H9 (cell line): ENCODE measurements around the gene SEC14L5. TPM values are rescaled to one million over a fixed set of nuclear protein-coding genes. Genes with fewer than 3 reads are reported as not detected.

Experiments used
- DNase-seq: peaks from one replicate; pipeline ENCODE4 v3.0.0-alpha.2; 2017
- H2AFZ ChIP-seq: one replicate; pipeline ENCODE4 v1.6.1; 2013; ENCODE audit warnings: mild to moderate bottlenecking, low read length, control low read depth, moderate library complexity
- H2AK5ac ChIP-seq: 2 replicates; pipeline ENCODE4 v1.6.1; 2013; ENCODE audit warnings: low read length, control low read depth, mixed read lengths; ENCODE audit not compliant: insufficient read length
- H2BK120ac ChIP-seq: one replicate; pipeline ENCODE4 v1.6.1; 2013; ENCODE audit warnings: low read depth, mild to moderate bottlenecking, low read length, control low read depth, inconsistent platforms; ENCODE audit not compliant: poor library complexity, severe bottlenecking
- H2BK12ac ChIP-seq: 2 replicates; pipeline ENCODE4 v1.6.1; 2013; ENCODE audit warnings: low read length, control low read depth, mixed read lengths, low read depth; ENCODE audit not compliant: insufficient read length
- H2BK15ac ChIP-seq: 2 replicates; pipeline ENCODE4 v1.6.1; 2013; ENCODE audit warnings: low read depth, low read length, control low read depth
- H2BK20ac ChIP-seq: one replicate; pipeline ENCODE4 v1.6.1; 2013; ENCODE audit warnings: low read depth, mild to moderate bottlenecking, low read length, control low read depth, inconsistent platforms; ENCODE audit not compliant: poor library complexity, severe bottlenecking
- H2BK5ac ChIP-seq: 2 replicates; pipeline ENCODE4 v1.6.1; 2013; ENCODE audit warnings: low read length, control low read depth, mixed read lengths; ENCODE audit not compliant: insufficient read length
- H3K14ac ChIP-seq: 2 replicates; pipeline ENCODE4 v1.6.1; 2013; ENCODE audit warnings: low read length, control low read depth; ENCODE audit not compliant: insufficient read depth
- H3K18ac ChIP-seq: 2 replicates; pipeline ENCODE4 v1.6.1; 2013; ENCODE audit warnings: low read depth, mild to moderate bottlenecking, mixed read lengths, low read length, control low read depth; ENCODE audit not compliant: insufficient read length
- H3K23ac ChIP-seq: 2 replicates; pipeline ENCODE4 v1.6.1; 2013; ENCODE audit warnings: low read length, control low read depth, mixed read lengths, low read depth; ENCODE audit not compliant: insufficient read length
- H3K23me2 ChIP-seq: 2 replicates; pipeline ENCODE4 v1.6.1; 2013; ENCODE audit warnings: low read depth, mild to moderate bottlenecking, mixed read lengths, low read length, control low read depth; ENCODE audit not compliant: insufficient read length, poor library complexity, severe bottlenecking
- H3K27ac ChIP-seq: 2 replicates; pipeline ENCODE4 v1.5.1; 2013; ENCODE audit warnings: low read length, control low read depth, mixed read lengths, low read depth; ENCODE audit not compliant: insufficient read length
- H3K27me3 ChIP-seq: 2 replicates; pipeline ENCODE4 v1.6.1; 2013; ENCODE audit warnings: low read length, control low read depth, inconsistent platforms; ENCODE audit not compliant: insufficient read depth
- H3K4ac ChIP-seq: 2 replicates; pipeline ENCODE4 v1.6.1; 2013; ENCODE audit warnings: low read depth, mild to moderate bottlenecking, control low read depth, inconsistent platforms, low read length, moderate library complexity
- H3K4me1 ChIP-seq: 2 replicates; pipeline ENCODE4 v1.6.1; 2013; ENCODE audit warnings: low read length, control low read depth, inconsistent platforms; ENCODE audit not compliant: insufficient read depth
- H3K4me2 ChIP-seq: 2 replicates; pipeline ENCODE4 v1.6.1; 2013; ENCODE audit warnings: low read length, control low read depth, mixed read lengths; ENCODE audit not compliant: insufficient read length, insufficient read depth
- H3K56ac ChIP-seq: 2 replicates; pipeline ENCODE4 v1.6.1; 2013; ENCODE audit warnings: low read depth, mild to moderate bottlenecking, mixed read lengths, low read length, control low read depth; ENCODE audit not compliant: insufficient read length
- H3K79me1 ChIP-seq: 2 replicates; pipeline ENCODE4 v1.6.1; 2013; ENCODE audit warnings: low read depth, mild to moderate bottlenecking, moderate library complexity, low read length, control low read depth, inconsistent platforms; ENCODE audit not compliant: insufficient read depth, poor library complexity, severe bottlenecking
- H3K79me2 ChIP-seq: 2 replicates; pipeline ENCODE4 v1.6.1; 2013; ENCODE audit warnings: low read length, control low read depth, inconsistent platforms; ENCODE audit not compliant: insufficient read depth
- H3K9ac ChIP-seq: 2 replicates; pipeline ENCODE4 v1.6.1; 2013; ENCODE audit warnings: low read length, control low read depth, mixed read lengths; ENCODE audit not compliant: insufficient read length; ENCODE audit errors: extremely low read depth
- H3K9me3 ChIP-seq: one replicate; pipeline ENCODE4 v1.6.1; 2013; ENCODE audit warnings: low read depth, low read length, inconsistent platforms; ENCODE audit not compliant: control insufficient read depth
- H3T11ph ChIP-seq: one replicate; pipeline ENCODE4 v1.6.1; 2013; ENCODE audit warnings: mild to moderate bottlenecking, low read length, control low read depth, inconsistent platforms
- H4K20me1 ChIP-seq: one replicate; pipeline ENCODE4 v1.6.1; 2013; ENCODE audit not compliant: control insufficient read depth, insufficient read length, insufficient read depth
- H4K5ac ChIP-seq: 2 replicates; pipeline ENCODE4 v1.6.1; 2013; ENCODE audit warnings: low read depth, mild to moderate bottlenecking, mixed read lengths, low read length, control low read depth; ENCODE audit not compliant: insufficient read length
- H4K8ac ChIP-seq: replicated peaks from 2 replicates; pipeline ENCODE4 v1.6.1; 2013; ENCODE audit warnings: low read length, control low read depth, mixed read lengths, low read depth; ENCODE audit not compliant: insufficient read length
- H4K91ac ChIP-seq: 2 replicates; pipeline ENCODE4 v1.6.1; 2013; ENCODE audit warnings: low read depth, mild to moderate bottlenecking, moderate library complexity, mixed read lengths, low read length, control low read depth; ENCODE audit not compliant: insufficient read length
- H3K27ac Mint-ChIP-seq, 3 experiments: 2 replicates in 2 of 3; 3 replicates in 1 of 3; pipeline ENCODE4 v1.8.0; 2020 to 2021; ENCODE audit warnings: mixed read lengths in 3 of 3, mild to moderate bottlenecking in 1 of 3, moderate library complexity in 1 of 3
- H3K27me3 Mint-ChIP-seq: 2 replicates; pipeline ENCODE4 v1.8.0; 2021; ENCODE audit warnings: low read depth, mild to moderate bottlenecking, moderate library complexity, mixed read lengths
- H3K36me3 Mint-ChIP-seq, 3 experiments: 2 replicates in 2 of 3; 3 replicates in 1 of 3; pipeline ENCODE4 v1.8.0; 2020 to 2021; ENCODE audit warnings: low read depth in 3 of 3, mixed read lengths in 3 of 3; ENCODE audit not compliant: insufficient read depth in 1 of 3
- H3K4me1 Mint-ChIP-seq, 2 experiments: 2 replicates each; pipeline ENCODE4 v1.8.0; 2020; ENCODE audit warnings: mixed read lengths in 2 of 2
- H3K4me3 Mint-ChIP-seq, 2 experiments: 2 replicates in 1 of 2; 3 replicates in 1 of 2; pipeline ENCODE4 v1.8.0; 2020 to 2021; ENCODE audit warnings: mild to moderate bottlenecking in 2 of 2, mixed read lengths in 2 of 2, moderate library complexity in 1 of 2
- H3K9me3 Mint-ChIP-seq, 2 experiments: 2 replicates in 1 of 2; 3 replicates in 1 of 2; pipeline ENCODE4 v1.8.0; 2020; ENCODE audit warnings: mild to moderate bottlenecking in 2 of 2, mixed read lengths in 2 of 2, moderate library complexity in 1 of 2
- CTCF ChIP-seq: fragments of 200-600 bp; sonication (generic); conservative IDR thresholded peaks from 3 replicates; pipeline ENCODE4 v1.8.0; 2021; ENCODE audit warnings: antibody characterized with exemption, mild to moderate bottlenecking
- WGBS: extraction: QIAGEN DNeasy Blood & Tissue Kit; methylation state at CpG from one replicate; pipeline ENCODE4 v1.1.7; 2013; ENCODE audit warnings: missing lambda C conversion rate, low lambda C conversion rate, mixed read lengths; ENCODE audit not compliant: insufficient read length; ENCODE audit errors: extremely low coverage; 5-methylcytosine and 5-hydroxymethylcytosine counted together
- total RNA-seq: library from RNA; stranded (reverse); gene quantifications from 2 replicates; pipeline ENCODE4 v1.2.1, GENCODE V29; 2021

The SEC14L5 gene
- total RNA-seq, 1 experiment from 2014 or later, result 4.1 TPM

GRCh38 chr16:4936181-4936990 lies 21.7 kb upstream of the SEC14L5 start:
- H2BK12ac ChIP-seq, result no peak overlapping the region
- peak overlapping the region; percentile 25 for H3K4me2 ChIP-seq
- H3T11ph ChIP-seq, result no peak overlapping the region
- peak; percentile 71 for DNase-seq
- no peak overlapping the region for H2BK15ac ChIP-seq
- TF ChIP-seq CTCF, result peak; percentile 49
- 0 out of 2 replicates have a peak, but pooled peaks cover 2% of the 10 kb centered on the region for H3K27me3 Mint-ChIP-seq
- H4K91ac ChIP-seq, result no peak overlapping the region
- no peaks in the 10 kb centered on the region for H3K9me3 ChIP-seq
- peaks cover 15 to 24% of the 10 kb centered on the region in 2 experiments for H3K4me1 Mint-ChIP-seq
- no peak overlapping the region for H2AFZ ChIP-seq
- H3K79me1 ChIP-seq, result no peaks in the 10 kb centered on the region
- H4K20me1 ChIP-seq, result no peaks in the 10 kb centered on the region
- H3K23me2 ChIP-seq, result peaks cover 8% of the 10 kb centered on the region
- peak overlapping the region; percentile 56; the same call in 1 of the 2 replicates for H3K14ac ChIP-seq
- H2AK5ac ChIP-seq, result no peak overlapping the region
- no peaks in the 10 kb centered on the region for H3K79me2 ChIP-seq
- H3K18ac ChIP-seq, result peak overlapping the region; percentile 13
- no peak overlapping the region for H4K5ac ChIP-seq
- no peak overlapping the region for H3K27ac ChIP-seq
- no peak overlapping the region for H3K4ac ChIP-seq
- peak overlapping the region; percentile 83 to 92 for H3K4me3 Mint-ChIP-seq
- no peaks in the 10 kb centered on the region; a peak in 1 of 7 replicates for H3K36me3 Mint-ChIP-seq
- H2BK5ac ChIP-seq, result no peak overlapping the region
- no CpG with 5 or more reads among the region's 64 CpGs for WGBS
- H3K27me3 ChIP-seq, result no peaks in the 10 kb centered on the region
- H4K8ac ChIP-seq, result no peak overlapping the region
- no peak overlapping the region for H2BK20ac ChIP-seq
- no peak overlapping the region for H2BK120ac ChIP-seq
- H3K4me1 ChIP-seq, result no peaks in the 10 kb centered on the region; the same call in 1 of the 2 replicates
- H3K9me3 Mint-ChIP-seq, result no peaks in the 10 kb centered on the region
- H3K56ac ChIP-seq, result no peak overlapping the region
- H3K9ac ChIP-seq, result peak overlapping the region; percentile 28
- H3K27ac Mint-ChIP-seq, result peak overlapping the region in 1 of 3 experiments; percentile 61; a peak in 1 of 7 replicates
- no peak overlapping the region for H3K23ac ChIP-seq
